IMR-90 (cell line): Measurements from ENCODE around the gene MS4A15. TPM values are rescaled to one million over a fixed set of nuclear protein-coding genes. Genes with fewer than 3 reads are reported as not detected.

Experiments used
- ATAC-seq: fragments of 200-7000 bp; cut with Tn5 transposase; 2 replicates; pipeline ENCODE4 v1.9.1; 2020; ENCODE audit warnings: low read depth, mild to moderate bottlenecking, moderate library complexity
- BruUV-seq: library from RNA; stranded (reverse); fragments of 400-500 nt; replicated peaks from 2 replicates; lab custom pipeline; 2021; lab: Mats Ljungman, UMichigan
- CTCF ChIA-PET: fragments of 300-600 bp; formaldehyde crosslinking; extraction: SDS; loops from one replicate; lab custom pipeline; 2021; ENCODE audit warnings: antibody characterized with exemption; lab: Yijun Ruan, JAX
- POLR2A ChIA-PET: fragments of 300-600 bp; sonication (Branson Sonifier 250); formaldehyde crosslinking; loops from one replicate; lab custom pipeline; 2022; ENCODE audit warnings: antibody characterized with exemption; ENCODE audit not compliant: unreplicated experiment; lab: Charles Lee
- DNase-seq: peaks from one replicate; pipeline ENCODE4 v3.0.0; 2013
- H2AFZ ChIP-seq: replicated peaks from 2 replicates; pipeline ENCODE3; 2013; ENCODE audit warnings: low read length, mild to moderate bottlenecking; ENCODE audit not compliant: poor library complexity
- H2AK5ac ChIP-seq: 2 replicates; pipeline ENCODE4 v1.6.1; 2013; ENCODE audit warnings: low read depth, low read length, inconsistent platforms
- H2AK9ac ChIP-seq: replicated peaks from 2 replicates; pipeline ENCODE3; 2013; ENCODE audit warnings: mild to moderate bottlenecking, low read depth, low read length, moderate library complexity; ENCODE audit not compliant: poor library complexity
- H2BK120ac ChIP-seq: 2 replicates; pipeline ENCODE4 v1.6.1; 2013; ENCODE audit warnings: low read depth, low read length, inconsistent platforms
- H2BK15ac ChIP-seq: 3 replicates; pipeline ENCODE4 v1.6.1; 2013; ENCODE audit warnings: low read depth, low read length, inconsistent platforms
- H2BK20ac ChIP-seq: 2 replicates; pipeline ENCODE4 v1.6.1; 2013; ENCODE audit warnings: low read depth, mild to moderate bottlenecking, inconsistent platforms, low read length, moderate library complexity
- H2BK5ac ChIP-seq: 2 replicates; pipeline ENCODE4 v1.6.1; 2013; ENCODE audit warnings: mild to moderate bottlenecking, low read depth, low read length, inconsistent platforms; ENCODE audit not compliant: poor library complexity, severe bottlenecking
- H3K14ac ChIP-seq: replicated peaks from 2 replicates; pipeline ENCODE4 v1.6.1; 2013; ENCODE audit warnings: low read depth, low read length, inconsistent platforms
- H3K18ac ChIP-seq: 2 replicates; pipeline ENCODE4 v1.6.1; 2013; ENCODE audit warnings: low read depth, low read length, control low read depth
- H3K23ac ChIP-seq: 2 replicates; pipeline ENCODE4 v1.6.1; 2013; ENCODE audit warnings: low read depth, low read length, inconsistent platforms
- H3K27ac ChIP-seq: 2 replicates; pipeline ENCODE4 v1.5.1; 2013; ENCODE audit warnings: mild to moderate bottlenecking, control low read depth, low read length; ENCODE audit not compliant: insufficient read depth
- H3K27me3 ChIP-seq: 2 replicates; pipeline ENCODE4 v1.6.1; 2013; ENCODE audit warnings: low read length; ENCODE audit not compliant: control insufficient read depth, insufficient read depth
- H3K36me3 ChIP-seq: 2 replicates; pipeline ENCODE4 v1.6.1; 2013; ENCODE audit warnings: low read length, mixed read lengths; ENCODE audit not compliant: control insufficient read depth, insufficient read depth
- H3K4ac ChIP-seq: 2 replicates; pipeline ENCODE4 v1.6.1; 2013; ENCODE audit warnings: low read depth, low read length, inconsistent platforms
- H3K4me1 ChIP-seq: 2 replicates; pipeline ENCODE4 v1.6.1; 2013; ENCODE audit warnings: low read length, mixed read lengths; ENCODE audit not compliant: control insufficient read depth, insufficient read depth
- H3K4me2 ChIP-seq: 2 replicates; pipeline ENCODE4 v1.6.1; 2013; ENCODE audit warnings: low read depth, mild to moderate bottlenecking, control low read depth, low read length, moderate library complexity
- H3K4me3 ChIP-seq: 2 replicates; pipeline ENCODE4 v1.5.1; 2013; ENCODE audit warnings: low read depth, mild to moderate bottlenecking, control low read depth, low read length, moderate library complexity; ENCODE audit not compliant: insufficient read depth
- H3K56ac ChIP-seq: 2 replicates; pipeline ENCODE4 v1.6.1; 2013; ENCODE audit warnings: low read length, inconsistent platforms; ENCODE audit not compliant: insufficient read depth; ENCODE audit errors: extremely low read depth
- H3K79me1 ChIP-seq, 2 experiments: 2 replicates each; pipeline ENCODE4 v1.6.1; 2013; ENCODE audit warnings: low read length in 2 of 2, inconsistent platforms in 1 of 2, low read depth in 1 of 2
- H3K9ac ChIP-seq: 2 replicates; pipeline ENCODE4 v1.6.1; 2013; ENCODE audit warnings: low read depth, low read length, control low read depth
- H3K9me1 ChIP-seq: 2 replicates; pipeline ENCODE4 v1.6.1; 2013; ENCODE audit warnings: low read length, inconsistent platforms; ENCODE audit not compliant: insufficient read depth
- H3K9me3 ChIP-seq: 2 replicates; pipeline ENCODE4 v1.6.1; 2013; ENCODE audit warnings: low read length; ENCODE audit not compliant: control insufficient read depth, insufficient read depth
- H4K20me1 ChIP-seq: 2 replicates; pipeline ENCODE4 v1.6.1; 2013; ENCODE audit warnings: low read length, inconsistent platforms; ENCODE audit not compliant: insufficient read depth
- H4K5ac ChIP-seq: 2 replicates; pipeline ENCODE4 v1.6.1; 2013; ENCODE audit warnings: mild to moderate bottlenecking, low read depth, low read length, control low read depth
- H4K8ac ChIP-seq, 2 experiments: 2 replicates each; pipeline ENCODE4 v1.6.1; 2013; ENCODE audit warnings: low read depth in 2 of 2, low read length in 2 of 2, control low read depth in 1 of 2, inconsistent platforms in 1 of 2
- H4K91ac ChIP-seq: 2 replicates; pipeline ENCODE4 v1.6.1; 2013; ENCODE audit warnings: low read depth, low read length, inconsistent platforms; ENCODE audit not compliant: insufficient read depth
- BHLHE40 ChIP-seq: fragments of 150-350 bp; IDR thresholded peaks from 2 replicates; pipeline ENCODE4 v1.6.1; 2016; ENCODE audit warnings: mild to moderate bottlenecking, low read depth, low read length
- CEBPB ChIP-seq: IDR thresholded peaks from 2 replicates; pipeline ENCODE4 v1.6.1; 2012; ENCODE audit warnings: low read depth, low read length, improper control_type of control experiment
- CHD1 ChIP-seq: IDR thresholded peaks from 2 replicates; pipeline ENCODE4 v1.6.1; 2012; ENCODE audit warnings: low read depth, low read length, improper control_type of control experiment
- FOS ChIP-seq: fragments of 150-350 bp; IDR thresholded peaks from 2 replicates; pipeline ENCODE4 v1.6.1; 2016; ENCODE audit warnings: low read depth, low read length
- MAZ ChIP-seq: IDR thresholded peaks from 2 replicates; pipeline ENCODE4 v1.6.1; 2012; ENCODE audit warnings: low read depth, mild to moderate bottlenecking, low read length, improper control_type of control experiment, moderate library complexity, borderline replicate concordance
- MXI1 ChIP-seq: IDR thresholded peaks from 2 replicates; pipeline ENCODE4 v1.6.1; 2012; ENCODE audit warnings: low read depth, mild to moderate bottlenecking, low read length, moderate library complexity, borderline replicate concordance
- NFE2L2 ChIP-seq: fragments of 150-350 bp; IDR thresholded peaks from 2 replicates; pipeline ENCODE4 v1.6.1; 2016; ENCODE audit warnings: low read depth, mild to moderate bottlenecking, low read length
- POLR2A ChIP-seq: IDR thresholded peaks from 2 replicates; pipeline ENCODE4 v1.6.1; 2012; ENCODE audit warnings: mild to moderate bottlenecking, low read depth, low read length
- RAD21 ChIP-seq: IDR thresholded peaks from 2 replicates; pipeline ENCODE4 v1.6.1; 2012; ENCODE audit warnings: low read length, improper control_type of control experiment
- RCOR1 ChIP-seq: IDR thresholded peaks from 2 replicates; pipeline ENCODE4 v1.6.1; 2012; ENCODE audit warnings: mild to moderate bottlenecking, low read length, improper control_type of control experiment; ENCODE audit not compliant: insufficient replicate concordance
- RFX5 ChIP-seq: IDR thresholded peaks from 2 replicates; pipeline ENCODE4 v1.8.0; 2012; ENCODE audit warnings: low read depth, mild to moderate bottlenecking, low read length, moderate library complexity
- SMC3 ChIP-seq: fragments of 150-350 bp; IDR thresholded peaks from 2 replicates; pipeline ENCODE4 v1.6.1; 2016; ENCODE audit warnings: low read depth, mild to moderate bottlenecking, antibody characterized with exemption, low read length, moderate library complexity
- WGBS, 2 experiments: methylation state at CpG; one replicate each; pipeline versions ENCODE4 v1.1.5 to v1.1.7; 2013; ENCODE audit warnings: missing lambda C conversion rate in 2 of 2; ENCODE audit not compliant: insufficient read length in 1 of 2; ENCODE audit errors: extremely low coverage in 2 of 2; 5-methylcytosine and 5-hydroxymethylcytosine counted together
- dilution Hi-C: fragments of 300-500 bp; cut with HindIII; formaldehyde crosslinking; loops from one replicate; pipeline ENCODE4 v1.14.3; 2018; ENCODE audit warnings: low sequenced_read_pairs; ENCODE audit not compliant: unreplicated experiment
- in situ Hi-C: fragments of 300-500 bp; cut with MboI; formaldehyde crosslinking; loops from 3 replicates; pipeline ENCODE4 v1.14.3; 2019; ENCODE audit warnings: low sequenced_read_pairs, inconsistent platforms, mixed read lengths
- intact Hi-C: fragments of 100-400 bp; cut with micrococcal nuclease; formaldehyde crosslinking; loops from 2 replicates; pipeline ENCODE4 v1.10.0; 2022
- polyA plus RNA-seq, 3 experiments: library from polyadenylated mRNA; depleted of rRNA; stranded (reverse); fragments of >200 nt; gene quantifications; 2 replicates each; pipeline ENCODE4 v1.2.3, GENCODE V29; 2012; ENCODE audit warnings: low replicate concordance in 1 of 3
- total RNA-seq: library from RNA; depleted of rRNA; stranded (reverse); fragments of >200 nt; gene quantifications from 2 replicates; pipeline ENCODE4 v1.2.3, GENCODE V29; 2012
- TF ChIP-seq, protein P1 (sequence below): fragments of 150-350 bp; IDR thresholded peaks from 2 replicates; pipeline ENCODE4 v1.6.1; 2016; ENCODE audit warnings: low read depth, mild to moderate bottlenecking, low read length, moderate library complexity, borderline replicate concordance
- TF ChIP-seq, protein P2 (sequence below): fragments of 150-350 bp; IDR thresholded peaks from 2 replicates; pipeline ENCODE4 v1.6.1; 2017; ENCODE audit warnings: mild to moderate bottlenecking, antibody characterized with exemption, low read length, low read depth
- TF ChIP-seq, protein P3 (sequence below): conservative IDR thresholded peaks from 2 replicates; pipeline ENCODE4 v1.5.1; 2012; ENCODE audit warnings: mild to moderate bottlenecking, low read depth, low read length, improper control_type of control experiment

The MS4A15 gene
- total and polyA plus RNA-seq, 2 of the 4 experiments (the other 2 are of a cell fraction), result not detected

DNA sequence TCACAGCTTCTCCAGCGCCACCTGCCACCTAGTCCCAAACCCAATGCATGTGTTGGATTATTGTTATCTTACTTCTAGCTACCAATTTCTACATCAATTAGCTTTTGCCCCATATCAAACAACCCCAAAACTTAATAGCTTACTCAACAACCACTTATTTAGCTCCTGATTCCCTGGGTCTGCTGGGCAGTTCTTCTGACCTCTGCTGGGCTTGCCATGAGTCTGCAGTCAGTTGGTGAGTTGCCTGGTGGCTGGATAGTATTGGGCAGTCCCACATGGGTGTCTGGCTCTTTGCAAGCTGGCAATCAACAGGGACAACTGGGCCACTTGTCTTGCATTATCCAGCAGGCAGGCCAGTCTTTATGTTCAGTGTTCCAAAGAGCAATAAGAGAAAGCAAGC is 13.6 kb upstream of the MS4A15 start:
- Histone ChIP-seq H3K36me3 (no peaks in the 10 kb centered on the region), H2BK5ac (no peak overlapping the region), H3K79me1 (no peaks in the 10 kb centered on the region), H2AK5ac (no peak overlapping the region), H3K9ac (no peak overlapping the region), H2AFZ (no peak overlapping the region), H3K18ac (no peak overlapping the region), H3K4me2 (no peak overlapping the region), H3K9me3 (0 out of 2 replicates have a peak, but pooled peaks cover 2% of the 10 kb centered on the region), H3K23ac (no peak overlapping the region), H3K4me1 (no peaks in the 10 kb centered on the region), H2BK15ac (no peak overlapping the region), H3K9me1 (no peaks in the 10 kb centered on the region), H2AK9ac (no peak overlapping the region), H4K91ac (no peak overlapping the region), H2BK120ac (no peak overlapping the region), H4K5ac (no peak overlapping the region), H4K8ac (no peak overlapping the region), H2BK20ac (no peak overlapping the region), H3K4ac (no peak overlapping the region), H3K4me3 (no peak overlapping the region), H3K14ac (no peak overlapping the region), H3K27ac (no peak overlapping the region), H3K56ac (no peak overlapping the region), H4K20me1 (no peaks in the 10 kb centered on the region), H3K27me3 (no peaks in the 10 kb centered on the region)
- no CpG with 5 or more reads among the region's 1 CpG for WGBS, 2 experiments
- DNase-seq (no peak), ATAC-seq (no peak)
- ChIA-PET CTCF (no interaction called here), POLR2A (no interaction called here)
- in situ Hi-C loops, result no loop called here
- TF ChIP-seq FOS, result no peak
- TF ChIP-seq SMC3, result no peak
- TF ChIP-seq POLR2A, result no peak
- TF ChIP-seq CHD1, result no peak
- TF ChIP-seq RFX5, result no peak
- TF ChIP-seq MAZ, result no peak
- TF ChIP-seq RCOR1, result no peak
- TF ChIP-seq BHLHE40, result no peak
- no peak for TF ChIP-seq CEBPB
- TF ChIP-seq, protein P1, sequence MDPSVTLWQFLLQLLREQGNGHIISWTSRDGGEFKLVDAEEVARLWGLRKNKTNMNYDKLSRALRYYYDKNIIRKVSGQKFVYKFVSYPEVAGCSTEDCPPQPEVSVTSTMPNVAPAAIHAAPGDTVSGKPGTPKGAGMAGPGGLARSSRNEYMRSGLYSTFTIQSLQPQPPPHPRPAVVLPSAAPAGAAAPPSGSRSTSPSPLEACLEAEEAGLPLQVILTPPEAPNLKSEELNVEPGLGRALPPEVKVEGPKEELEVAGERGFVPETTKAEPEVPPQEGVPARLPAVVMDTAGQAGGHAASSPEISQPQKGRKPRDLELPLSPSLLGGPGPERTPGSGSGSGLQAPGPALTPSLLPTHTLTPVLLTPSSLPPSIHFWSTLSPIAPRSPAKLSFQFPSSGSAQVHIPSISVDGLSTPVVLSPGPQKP, result no peak
- TF ChIP-seq NFE2L2, result no peak
- no peak for TF ChIP-seq MXI1
- TF ChIP-seq, protein P2, sequence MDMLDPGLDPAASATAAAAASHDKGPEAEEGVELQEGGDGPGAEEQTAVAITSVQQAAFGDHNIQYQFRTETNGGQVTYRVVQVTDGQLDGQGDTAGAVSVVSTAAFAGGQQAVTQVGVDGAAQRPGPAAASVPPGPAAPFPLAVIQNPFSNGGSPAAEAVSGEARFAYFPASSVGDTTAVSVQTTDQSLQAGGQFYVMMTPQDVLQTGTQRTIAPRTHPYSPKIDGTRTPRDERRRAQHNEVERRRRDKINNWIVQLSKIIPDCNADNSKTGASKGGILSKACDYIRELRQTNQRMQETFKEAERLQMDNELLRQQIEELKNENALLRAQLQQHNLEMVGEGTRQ, result no peak
- no peak for TF ChIP-seq RAD21
- TF ChIP-seq, protein P3, sequence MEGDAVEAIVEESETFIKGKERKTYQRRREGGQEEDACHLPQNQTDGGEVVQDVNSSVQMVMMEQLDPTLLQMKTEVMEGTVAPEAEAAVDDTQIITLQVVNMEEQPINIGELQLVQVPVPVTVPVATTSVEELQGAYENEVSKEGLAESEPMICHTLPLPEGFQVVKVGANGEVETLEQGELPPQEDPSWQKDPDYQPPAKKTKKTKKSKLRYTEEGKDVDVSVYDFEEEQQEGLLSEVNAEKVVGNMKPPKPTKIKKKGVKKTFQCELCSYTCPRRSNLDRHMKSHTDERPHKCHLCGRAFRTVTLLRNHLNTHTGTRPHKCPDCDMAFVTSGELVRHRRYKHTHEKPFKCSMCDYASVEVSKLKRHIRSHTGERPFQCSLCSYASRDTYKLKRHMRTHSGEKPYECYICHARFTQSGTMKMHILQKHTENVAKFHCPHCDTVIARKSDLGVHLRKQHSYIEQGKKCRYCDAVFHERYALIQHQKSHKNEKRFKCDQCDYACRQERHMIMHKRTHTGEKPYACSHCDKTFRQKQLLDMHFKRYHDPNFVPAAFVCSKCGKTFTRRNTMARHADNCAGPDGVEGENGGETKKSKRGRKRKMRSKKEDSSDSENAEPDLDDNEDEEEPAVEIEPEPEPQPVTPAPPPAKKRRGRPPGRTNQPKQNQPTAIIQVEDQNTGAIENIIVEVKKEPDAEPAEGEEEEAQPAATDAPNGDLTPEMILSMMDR, result no peak
- no TSS peak for BruUV-seq
- dilution Hi-C loops, result no loop called here
- intact Hi-C loops, result no loop called here
